Upper lobe of right lung (tissue), 1 donor: ENCODE data around the gene WDR11. TPM values are rescaled to one million over a fixed set of nuclear protein-coding genes. Genes with fewer than 3 reads are reported as not detected.

Source experiments
- ATAC-seq: fragments of 200-7000 bp; cut with Tn5 transposase; one replicate; pipeline ENCODE4 v1.9.1; 2020; ENCODE audit warnings: mild to moderate bottlenecking, moderate library complexity
- DNase-seq: peaks from one replicate; pipeline ENCODE4 v3.0.0-alpha.2; 2020
- H3K27ac ChIP-seq: fragments of 200-600 bp; one replicate; pipeline ENCODE4 v1.8.0; 2022
- H3K27me3 ChIP-seq: fragments of 200-600 bp; one replicate; pipeline ENCODE4 v1.8.0; 2022; ENCODE audit warnings: mild to moderate bottlenecking
- H3K36me3 ChIP-seq: fragments of 200-600 bp; one replicate; pipeline ENCODE4 v1.8.0; 2022
- H3K4me1 ChIP-seq: fragments of 200-600 bp; one replicate; pipeline ENCODE4 v1.8.0; 2022
- H3K4me3 ChIP-seq: fragments of 200-600 bp; one replicate; pipeline ENCODE4 v1.8.0; 2022; ENCODE audit warnings: mild to moderate bottlenecking
- H3K9me3 ChIP-seq: fragments of 200-600 bp; one replicate; pipeline ENCODE4 v1.8.0; 2022
- intact Hi-C: fragments of 100-400 bp; cut with DNase I; formaldehyde crosslinking; loops from one replicate; pipeline ENCODE4 v1.11.0; 2022
- total RNA-seq: library from RNA; stranded (reverse); fragmentation: NEBNext Ultra II Directional; extraction: Animal tissue kit (Norgen Biotek cat#: 25700); gene quantifications from one replicate; pipeline ENCODE4 v1.2.1, GENCODE V29; 2021
- TF ChIP-seq, protein P1 (sequence below): fragments of 200-600 bp; IDR thresholded peaks from one replicate; pipeline ENCODE4 v1.8.0; 2022; ENCODE audit warnings: antibody characterized with exemption
- donor health status: DM: no; HTN: yes; CAD: no; lungs with severe emphysema.

Gene WDR11
- total RNA-seq, 1 donor from 2014 or later: 46.0 TPM

DNA sequence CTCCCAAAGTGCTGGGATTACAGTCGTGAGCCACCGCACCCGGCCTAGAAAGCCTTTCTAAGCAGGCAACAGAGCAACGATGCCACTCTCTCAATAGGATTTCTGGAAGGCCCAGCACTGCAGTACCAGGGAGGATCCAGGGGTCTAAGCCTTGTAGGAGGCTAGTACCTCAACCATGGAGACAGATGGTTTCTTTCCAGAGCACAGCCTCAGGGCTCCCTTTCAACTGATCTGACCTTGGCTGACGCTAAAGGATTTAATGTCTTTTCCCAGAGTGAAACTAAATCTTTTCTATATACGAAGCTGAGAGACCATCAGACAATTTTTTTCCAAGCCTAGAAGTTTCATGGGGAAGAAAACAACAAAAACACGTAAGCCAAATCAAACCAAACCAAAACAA lies 78.0 kb downstream of the WDR11 start:
- no peak for ATAC-seq
- TF ChIP-seq, protein P1, sequence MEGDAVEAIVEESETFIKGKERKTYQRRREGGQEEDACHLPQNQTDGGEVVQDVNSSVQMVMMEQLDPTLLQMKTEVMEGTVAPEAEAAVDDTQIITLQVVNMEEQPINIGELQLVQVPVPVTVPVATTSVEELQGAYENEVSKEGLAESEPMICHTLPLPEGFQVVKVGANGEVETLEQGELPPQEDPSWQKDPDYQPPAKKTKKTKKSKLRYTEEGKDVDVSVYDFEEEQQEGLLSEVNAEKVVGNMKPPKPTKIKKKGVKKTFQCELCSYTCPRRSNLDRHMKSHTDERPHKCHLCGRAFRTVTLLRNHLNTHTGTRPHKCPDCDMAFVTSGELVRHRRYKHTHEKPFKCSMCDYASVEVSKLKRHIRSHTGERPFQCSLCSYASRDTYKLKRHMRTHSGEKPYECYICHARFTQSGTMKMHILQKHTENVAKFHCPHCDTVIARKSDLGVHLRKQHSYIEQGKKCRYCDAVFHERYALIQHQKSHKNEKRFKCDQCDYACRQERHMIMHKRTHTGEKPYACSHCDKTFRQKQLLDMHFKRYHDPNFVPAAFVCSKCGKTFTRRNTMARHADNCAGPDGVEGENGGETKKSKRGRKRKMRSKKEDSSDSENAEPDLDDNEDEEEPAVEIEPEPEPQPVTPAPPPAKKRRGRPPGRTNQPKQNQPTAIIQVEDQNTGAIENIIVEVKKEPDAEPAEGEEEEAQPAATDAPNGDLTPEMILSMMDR: no peak
- Histone ChIP-seq H3K27me3 (no peaks in the 10 kb centered on the region), H3K27ac (no peak overlapping the region), H3K4me3 (no peak overlapping the region), H3K9me3 (no peaks in the 10 kb centered on the region), H3K36me3 (no peaks in the 10 kb centered on the region), H3K4me1 (no peaks in the 10 kb centered on the region)
- DNase-seq: no peak
- intact Hi-C loops: no loop called here

DNA sequence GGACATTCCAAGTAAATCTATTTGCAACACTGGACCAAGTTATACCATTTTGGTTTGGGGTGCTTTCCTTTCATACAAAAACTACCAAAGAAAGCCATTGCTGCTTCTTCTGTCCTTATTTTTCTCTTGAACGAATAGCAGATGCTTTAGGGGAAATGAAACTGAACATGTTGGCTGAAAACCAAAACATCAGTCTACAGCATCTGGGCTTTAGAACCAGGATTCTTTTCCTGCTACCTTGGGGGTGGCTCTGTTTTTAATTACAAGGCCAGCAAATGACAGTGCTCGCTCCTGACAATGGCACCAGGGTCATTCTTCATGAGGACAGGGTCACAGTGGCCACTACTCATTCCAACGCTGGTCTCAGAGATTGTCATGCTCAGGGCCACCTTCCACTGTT lies 80.3 kb downstream of the WDR11 start:
- ATAC-seq (no peak), DNase-seq (no peak)
- Histone ChIP-seq H3K36me3 (no peaks in the 10 kb centered on the region), H3K27ac (no peak overlapping the region), H3K4me3 (no peak overlapping the region), H3K4me1 (no peaks in the 10 kb centered on the region), H3K9me3 (no peaks in the 10 kb centered on the region), H3K27me3 (no peaks in the 10 kb centered on the region)
- intact Hi-C loops: loop anchor here (10.0 kb wide), 1 partner anchor 803 kb away; no protein-coding TSS in a partner anchor
- TF ChIP-seq, protein P1: no peak

DNA sequence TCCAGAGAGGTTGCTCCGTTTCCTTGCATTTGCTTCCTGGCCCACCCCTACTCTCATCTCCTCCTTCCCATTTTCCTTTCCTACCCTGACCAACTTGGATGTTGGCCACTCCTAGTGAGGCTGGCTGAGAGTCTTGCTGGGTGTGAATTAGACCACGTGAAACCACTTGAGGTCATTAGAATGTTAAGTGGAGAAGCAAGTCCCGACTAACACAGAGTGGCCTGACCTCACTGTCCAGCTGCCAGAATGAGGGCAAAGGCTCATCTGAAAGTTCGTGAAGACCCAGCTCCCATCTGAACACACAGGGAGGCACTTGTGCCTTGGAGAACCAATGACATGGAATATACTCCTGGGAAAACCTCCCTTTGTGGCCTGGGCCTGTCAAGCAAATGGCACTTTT lies 80.8 kb downstream of the WDR11 start:
- no peaks in the 10 kb centered on the region for H3K4me1 ChIP-seq
- H3K36me3 ChIP-seq: no peaks in the 10 kb centered on the region
- no peak overlapping the region for H3K27ac ChIP-seq
- ATAC-seq (peak; percentile 74), DNase-seq (no peak)
- no peaks in the 10 kb centered on the region for H3K9me3 ChIP-seq
- H3K27me3 ChIP-seq: no peaks in the 10 kb centered on the region
- intact Hi-C loops: loop anchor here (10.0 kb wide), 1 partner anchor 803 kb away; no protein-coding TSS in a partner anchor
- no peak overlapping the region for H3K4me3 ChIP-seq
- TF ChIP-seq, protein P1: no peak

DNA sequence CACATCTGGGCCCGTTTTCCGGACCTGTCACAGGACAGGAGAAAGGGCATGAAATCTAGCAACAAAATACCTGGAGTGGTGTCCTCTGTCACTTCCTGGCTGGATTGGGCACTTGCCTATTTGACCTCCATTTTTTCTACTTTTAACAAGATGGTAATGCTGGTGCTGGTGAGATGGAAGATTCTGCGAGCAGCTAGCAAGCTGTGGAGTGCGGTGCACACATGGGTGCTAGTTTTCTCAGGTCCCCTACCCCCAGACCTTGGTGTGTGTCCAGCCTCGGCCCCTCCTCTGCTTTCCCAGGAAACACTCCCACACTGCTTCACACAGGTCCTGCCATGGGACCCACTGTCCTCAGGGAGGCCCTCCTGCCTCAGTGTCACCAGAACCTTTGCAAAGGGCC lies 87.7 kb downstream of the WDR11 start:
- Histone ChIP-seq H3K4me3 (no peak overlapping the region), H3K27ac (no peak overlapping the region), H3K27me3 (peaks cover 5% of the 10 kb centered on the region), H3K4me1 (peaks cover 8% of the 10 kb centered on the region), H3K36me3 (no peaks in the 10 kb centered on the region), H3K9me3 (no peaks in the 10 kb centered on the region)
- intact Hi-C loops: loop anchor here (10.0 kb wide), 1 partner anchor 796 kb away; no protein-coding TSS in a partner anchor
- ATAC-seq (no peak), DNase-seq (no peak)
- TF ChIP-seq, protein P1: no peak

DNA sequence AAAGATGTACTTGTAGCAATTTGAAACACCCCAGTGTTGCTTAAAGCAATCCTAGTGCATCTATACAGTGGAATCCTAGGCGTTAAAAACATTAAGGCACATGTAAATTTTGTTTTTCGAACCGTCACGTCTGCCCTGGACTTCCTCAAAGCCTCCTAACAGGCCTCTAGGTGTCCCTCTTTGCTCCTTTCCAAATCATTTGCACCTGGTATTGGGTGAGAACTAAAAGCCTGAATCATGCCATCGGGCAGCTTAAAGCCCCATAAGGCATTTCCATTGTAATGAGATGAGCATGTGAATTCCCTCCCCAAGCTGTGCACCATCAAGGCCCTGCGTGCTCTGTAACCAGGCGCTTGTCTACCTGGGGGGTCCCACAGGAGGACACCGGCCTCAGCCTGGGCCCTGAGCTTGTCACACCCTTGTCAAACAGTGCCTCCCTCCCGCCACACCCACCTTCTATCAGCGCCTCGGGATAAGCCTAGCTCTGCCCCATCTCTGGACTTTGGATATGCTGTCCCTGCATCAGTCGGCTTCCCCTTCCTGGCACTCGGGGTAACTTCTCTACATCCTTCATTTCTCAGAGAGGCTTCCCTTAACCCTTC lies 89.2 kb downstream of the WDR11 start:
- peaks cover 8% of the 10 kb centered on the region for H3K4me1 ChIP-seq
- ATAC-seq (no peak), DNase-seq (no peak)
- H3K27ac ChIP-seq: no peak overlapping the region
- TF ChIP-seq, protein P1: no peak
- H3K4me3 ChIP-seq: no peak overlapping the region
- no peaks in the 10 kb centered on the region for H3K9me3 ChIP-seq
- H3K27me3 ChIP-seq: peaks cover 5% of the 10 kb centered on the region
- intact Hi-C loops: loop anchor here (10.0 kb wide), 1 partner anchor 664 kb away; no protein-coding TSS in a partner anchor
- no peaks in the 10 kb centered on the region for H3K36me3 ChIP-seq
